Prostate gland (tissue), 2 donors: ENCODE results near the gene USP35. TPM values are rescaled to one million over a fixed set of nuclear protein-coding genes. Genes with fewer than 3 reads are reported as not detected.

ENCODE experiments used
- DNase-seq: peaks from one replicate; pipeline ENCODE4 v3.0.0-alpha.2; 2019; ENCODE audit warnings: low spot score
- H3K27ac ChIP-seq, 2 donors: fragments of 200-600 bp; sonication (generic); 2 replicates each; pipeline ENCODE4 v1.5.1; 2017 to 2019
- H3K27me3 ChIP-seq: fragments of 200-600 bp; sonication (generic); replicated peaks from 2 replicates; pipeline ENCODE4 v1.5.1; 2019; ENCODE audit not compliant: insufficient read depth
- H3K36me3 ChIP-seq, 2 donors: fragments of 200-600 bp; sonication (generic); 1 replicate in 1 of 2; 2 replicates in 1 of 2; pipeline versions ENCODE4 v1.5.1 to v1.8.1; 2017 to 2019
- H3K4me1 ChIP-seq: fragments of 200-600 bp; sonication (generic); replicated peaks from 2 replicates; pipeline ENCODE4 v1.5.1; 2019
- H3K4me3 ChIP-seq, 2 donors: fragments of 200-600 bp; sonication (generic); 2 replicates each; pipeline ENCODE4 v1.5.1; 2017 to 2019
- H3K9me3 ChIP-seq: fragments of 200-600 bp; sonication (generic); 2 replicates; pipeline ENCODE4 v1.5.1; 2017
- CTCF ChIP-seq, 4 experiments: fragments of 200-600 bp in 2 of 4; fragments of 450-650 bp in 2 of 4; sonication (generic) in 2 of 4; IDR thresholded peaks; 1 replicate in 3 of 4; 2 replicates in 1 of 4; pipeline ENCODE4 v1.5.1; 2016 to 2019; ENCODE audit warnings: antibody characterized with exemption in 4 of 4, mild to moderate bottlenecking in 2 of 4, moderate library complexity in 2 of 4
- POLR2A ChIP-seq: fragments of 450-650 bp; IDR thresholded peaks from one replicate; pipeline ENCODE4 v1.6.1; 2016; ENCODE audit warnings: antibody characterized with exemption, mild to moderate bottlenecking
- POLR2AphosphoS5 ChIP-seq: sonication (generic); formaldehyde crosslinking; IDR thresholded peaks from one replicate; pipeline ENCODE4 v1.6.1; 2017; ENCODE audit warnings: antibody characterized with exemption
- WGBS: methylation state at CpG from one replicate; pipeline ENCODE4 v1.1.5; 2018; 5-methylcytosine and 5-hydroxymethylcytosine counted together
- intact Hi-C: fragments of 100-400 bp; cut with DNase I; formaldehyde crosslinking; loops from one replicate; pipeline ENCODE4 v1.14.2; 2022
- total RNA-seq, 2 donors: library from RNA; depleted of rRNA; stranded (reverse); fragments of >200 nt; gene quantifications; one replicate each; pipeline ENCODE4 v1.1.0, GENCODE V29; 2016

The USP35 gene
- total RNA-seq, 2 donors from 2014 or later: 3.4 to 13.6 TPM

GRCh38 chr11:78196661-78197091 lies 8.0 kb downstream of the USP35 start:
- DNase-seq: no peak
- no peak overlapping the region for H3K27ac ChIP-seq
- H3K9me3 ChIP-seq: no peaks in the 10 kb centered on the region
- peaks cover 0 to 5% of the 10 kb centered on the region in 2 donors for H3K36me3 ChIP-seq
- no peak overlapping the region for H3K4me3 ChIP-seq
- 69% methylated on average over 28 of the region's 40 CpGs for WGBS
- TF ChIP-seq POLR2A: no peak
- no peak for TF ChIP-seq POLR2AphosphoS5
- no peak for TF ChIP-seq CTCF (IDR thresholded peaks at IDR 0.05)
- H3K4me1 ChIP-seq: no peaks in the 10 kb centered on the region
- intact Hi-C loops: no loop called here
- H3K27me3 ChIP-seq: no peaks in the 10 kb centered on the region

- WGBS: 86% methylated on average over 6 of the region's 8 CpGs
- no peaks in the 10 kb centered on the region for H3K4me1 ChIP-seq
- no peaks in the 10 kb centered on the region for H3K9me3 ChIP-seq
- H3K36me3 ChIP-seq: peaks cover 0 to 5% of the 10 kb centered on the region in 2 donors
- H3K27me3 ChIP-seq: no peaks in the 10 kb centered on the region
- TF ChIP-seq POLR2A: no peak
- no peak for TF ChIP-seq CTCF (IDR thresholded peaks at IDR 0.05)
- TF ChIP-seq POLR2AphosphoS5: no peak
- H3K4me3 ChIP-seq: no peak overlapping the region
- no peak overlapping the region for H3K27ac ChIP-seq
- DNase-seq: no peak
- intact Hi-C loops: no loop called here
These were observed 9.1 kb downstream of the USP35 start for GRCh38 chr11:78197816-78198215.

GRCh38 chr11:78199015-78199652 lies 10.4 kb downstream of the USP35 start:
- H3K27ac ChIP-seq: no peak overlapping the region
- H3K4me3 ChIP-seq: no peak overlapping the region
- WGBS: 94% methylated on average over 6 of the region's 6 CpGs
- intact Hi-C loops: no loop called here
- no peaks in the 10 kb centered on the region for H3K27me3 ChIP-seq
- peaks cover 0 to 5% of the 10 kb centered on the region in 2 donors for H3K36me3 ChIP-seq
- no peaks in the 10 kb centered on the region for H3K9me3 ChIP-seq
- no peak for DNase-seq
- no peak for TF ChIP-seq CTCF (IDR thresholded peaks at IDR 0.05)
- no peak for TF ChIP-seq POLR2A
- no peak for TF ChIP-seq POLR2AphosphoS5
- H3K4me1 ChIP-seq: no peaks in the 10 kb centered on the region

- intact Hi-C loops: no loop called here
- no peak for TF ChIP-seq CTCF (IDR thresholded peaks at IDR 0.05)
- no peak for TF ChIP-seq POLR2A
- Histone ChIP-seq H3K27me3 (no peaks in the 10 kb centered on the region), H3K4me1 (no peaks in the 10 kb centered on the region), H3K27ac (no peak overlapping the region), H3K9me3 (no peaks in the 10 kb centered on the region), H3K4me3 (no peak overlapping the region), H3K36me3 (peaks cover 0 to 5% of the 10 kb centered on the region in 2 donors)
- no peak for DNase-seq
- 100% methylated on average over 5 of the region's 5 CpGs for WGBS
These were observed 10.9 kb downstream of the USP35 start for GRCh38 chr11:78199653-78200015.

DNA sequence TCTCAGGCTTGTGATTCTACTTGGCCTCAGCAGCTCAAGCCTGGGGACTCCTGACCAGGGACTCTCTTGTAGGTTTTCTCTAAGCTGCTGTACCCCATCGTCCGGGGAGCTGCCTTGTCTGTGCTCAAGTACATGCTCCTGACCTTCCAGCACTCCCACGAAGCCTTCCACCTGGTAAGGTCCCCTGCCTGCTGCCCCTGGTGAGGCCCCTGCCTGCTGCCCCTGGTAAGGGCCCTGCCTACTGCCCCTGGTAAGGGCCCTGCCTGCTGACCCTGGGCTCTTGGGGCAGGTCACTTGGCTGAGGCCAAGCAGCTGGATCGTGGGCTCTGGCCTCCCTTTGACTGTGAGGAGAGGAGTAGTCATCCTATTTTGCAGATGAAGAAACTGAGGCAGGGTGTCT lies 11.3 kb downstream of the USP35 start:
- 88% methylated on average over 4 of the region's 4 CpGs for WGBS
- intact Hi-C loops: no loop called here
- no peaks in the 10 kb centered on the region for H3K4me1 ChIP-seq
- no peak for DNase-seq
- H3K36me3 ChIP-seq: peaks cover 0 to 5% of the 10 kb centered on the region in 2 donors
- no peaks in the 10 kb centered on the region for H3K27me3 ChIP-seq
- no peak overlapping the region for H3K27ac ChIP-seq
- H3K9me3 ChIP-seq: no peaks in the 10 kb centered on the region
- TF ChIP-seq POLR2AphosphoS5 (no peak), POLR2A (no peak), CTCF (IDR thresholded peaks at IDR 0.05) (no peak)
- H3K4me3 ChIP-seq: no peak overlapping the region
